K562 (cell line): Measurements from ENCODE around the gene MCM9. TPM values are rescaled to one million over a fixed set of nuclear protein-coding genes. Genes with fewer than 3 reads are reported as not detected.

Source experiments
- ATAC-seq: fragments of 200-7000 bp; cut with Tn5 transposase; 3 replicates; pipeline ENCODE4 v1.9.1; 2020; ENCODE audit warnings: moderate library complexity
- BruUV-seq: library from RNA; stranded (reverse); fragments of 400-500 nt; replicated peaks from 2 replicates; lab custom pipeline; 2021; lab: Mats Ljungman, UMichigan
- CTCF ChIA-PET: fragments of 300-600 bp; formaldehyde crosslinking; extraction: SDS; loops from one replicate; lab custom pipeline; 2021; ENCODE audit warnings: low intra/inter-chr PET ratio; lab: Yijun Ruan, JAX
- POLR2A ChIA-PET: fragments of 300-600, 350-650 bp; sonication (Branson Sonifier 250); formaldehyde crosslinking; extraction: SDS; loops from one replicate; lab custom pipeline; 2021; ENCODE audit warnings: antibody characterized with exemption, inconsistent platforms; lab: Yijun Ruan, JAX
- DNase-seq, 4 experiments: peaks; one replicate each; pipeline versions ENCODE4 v3.0.0 to v3.0.0-alpha.2; 2011 to 2018; ENCODE audit warnings: low spot score in 3 of 4, mixed read lengths in 3 of 4; ENCODE audit errors: extremely low read depth in 1 of 4
- FAIRE-seq: peaks from 2 replicates; lab custom pipeline; 2011; peaks lifted over from hg19 to GRCh38; lab: Jason Lieb, UNC
- H2AFZ ChIP-seq: 2 replicates; pipeline ENCODE4 v1.6.0; 2011; ENCODE audit warnings: low read depth, low read length, control low read depth, inconsistent platforms
- H3K27ac ChIP-seq: fragments of 200-600 bp; 3 replicates; pipeline ENCODE4 v1.8.0; 2011; ENCODE audit warnings: low read depth, mild to moderate bottlenecking, control low read depth, inconsistent platforms, low read length, moderate library complexity, mixed read lengths; ENCODE audit errors: extremely low read depth
- H3K27me3 ChIP-seq, 2 experiments: fragments of 300-600 bp in 1 of 2; 2 replicates in 1 of 2; 3 replicates in 1 of 2; pipeline versions ENCODE4 v1.6.0 to v1.8.0; 2011; ENCODE audit warnings: inconsistent platforms in 2 of 2, low read length in 2 of 2, mild to moderate bottlenecking in 1 of 2, mixed read lengths in 1 of 2, moderate library complexity in 1 of 2; ENCODE audit not compliant: control insufficient read depth in 2 of 2, insufficient read depth in 2 of 2
- H3K36me3 ChIP-seq: fragments of 300-600 bp; 3 replicates; pipeline ENCODE4 v1.8.0; 2011; ENCODE audit warnings: mild to moderate bottlenecking, low read length, inconsistent platforms; ENCODE audit not compliant: control insufficient read depth, insufficient read depth
- H3K4me1 ChIP-seq, 2 experiments: fragments of 200-600 bp in 1 of 2; replicated peaks in 1 of 2; 2 replicates in 1 of 2; 3 replicates in 1 of 2; pipeline versions ENCODE4 v1.5.1 to v1.8.0; 2011; ENCODE audit warnings: inconsistent platforms in 2 of 2, low read length in 2 of 2, mild to moderate bottlenecking in 1 of 2, mixed read lengths in 1 of 2, moderate library complexity in 1 of 2; ENCODE audit not compliant: control insufficient read depth in 2 of 2, insufficient read depth in 2 of 2
- H3K4me2 ChIP-seq: 2 replicates; pipeline ENCODE4 v1.6.1; 2011; ENCODE audit warnings: low read length, control low read depth, inconsistent platforms, mixed read lengths; ENCODE audit not compliant: insufficient read depth
- H3K4me3 ChIP-seq: fragments of 200-600 bp; sonication (generic), shearing (Covaris generic); 2 replicates; pipeline ENCODE4 v1.5.1; 2016; ENCODE audit warnings: control low read depth, inconsistent platforms
- H3K79me2 ChIP-seq: fragments of 200-600 bp; 3 replicates; pipeline ENCODE4 v1.8.0; 2011; ENCODE audit warnings: low read length, inconsistent platforms; ENCODE audit not compliant: control insufficient read depth, insufficient read depth
- H3K9ac ChIP-seq, 2 experiments: 2 replicates each; pipeline versions ENCODE4 v1.6.0 to v1.6.1; 2011; ENCODE audit warnings: low read depth in 2 of 2, low read length in 2 of 2, control low read depth in 1 of 2, inconsistent platforms in 1 of 2, mild to moderate bottlenecking in 1 of 2, mixed read lengths in 1 of 2; ENCODE audit not compliant: insufficient read depth in 1 of 2
- H3K9me1 ChIP-seq: one replicate; pipeline ENCODE4 v1.6.0; 2011; ENCODE audit warnings: inconsistent platforms, mild to moderate bottlenecking, low read length, moderate library complexity; ENCODE audit not compliant: control insufficient read depth, insufficient read depth
- H3K9me3 ChIP-seq: replicated peaks from 2 replicates; pipeline ENCODE4 v1.5.1; 2011; ENCODE audit warnings: low read depth, low read length, inconsistent platforms; ENCODE audit not compliant: control insufficient read depth, insufficient read depth
- H4K20me1 ChIP-seq: replicated peaks from 2 replicates; pipeline ENCODE4 v1.6.1; 2011; ENCODE audit warnings: low read length, inconsistent platforms, mixed read lengths; ENCODE audit not compliant: control insufficient read depth, insufficient read depth
- CGGBP1 ChIP-seq: fragments of 250-450 bp; sonication (Bioruptor Pico); IDR thresholded peaks from 2 replicates; pipeline ENCODE4 v1.9.0; 2021; ENCODE audit warnings: mild to moderate bottlenecking
- FOS ChIP-seq: IDR thresholded peaks from 3 replicates; pipeline ENCODE4 v1.6.1; 2011; ENCODE audit not compliant: insufficient read length; ENCODE audit errors: extremely low read depth
- IFI16 ChIP-seq: fragments of 250-450 bp; sonication (Bioruptor Pico); IDR thresholded peaks from 2 replicates; pipeline ENCODE4 v2.1.2; 2022; ENCODE audit warnings: mild to moderate bottlenecking, inconsistent platforms
- ILF3 ChIP-seq: fragments of 450-650 bp; IDR thresholded peaks from 2 replicates; pipeline ENCODE4 v1.6.1; 2018; ENCODE audit warnings: antibody characterized with exemption, mild to moderate bottlenecking, moderate library complexity, borderline replicate concordance
- IRF9 ChIP-seq: fragments of 450-650 bp; IDR thresholded peaks from 2 replicates; pipeline ENCODE4 v1.6.1; 2016; ENCODE audit warnings: missing biosample characterization, missing genetic modification characterization
- LEF1 ChIP-seq: fragments of 450-650 bp; IDR thresholded peaks from 2 replicates; pipeline ENCODE4 v1.6.1; 2016; ENCODE audit warnings: mild to moderate bottlenecking
- RNF219 ChIP-seq: fragments of 250-450 bp; sonication (Bioruptor Pico); IDR thresholded peaks from 2 replicates; pipeline ENCODE4 v1.5.0; 2022; ENCODE audit warnings: mild to moderate bottlenecking
- TSC22D4 ChIP-seq: fragments of 450-650 bp; IDR thresholded peaks from 2 replicates; pipeline ENCODE4 v1.6.1; 2016; ENCODE audit warnings: missing genetic modification characterization, missing biosample characterization, control low read depth
- ZFP1 ChIP-seq: fragments of 450-650 bp; formaldehyde crosslinking; IDR thresholded peaks from 2 replicates; pipeline ENCODE4 v1.4.0; 2020; ENCODE audit warnings: mild to moderate bottlenecking, mixed read lengths
- ZKSCAN1 ChIP-seq: fragments of 150-350 bp; IDR thresholded peaks from 2 replicates; pipeline ENCODE4 v1.6.1; 2016; ENCODE audit warnings: low read depth, low read length
- ZNF23 ChIP-seq: fragments of 250-450 bp; sonication (Bioruptor Pico); IDR thresholded peaks from 2 replicates; pipeline ENCODE4 v1.4.0; 2020; ENCODE audit warnings: mild to moderate bottlenecking
- ZNF347 ChIP-seq: fragments of 450-650 bp; formaldehyde crosslinking; IDR thresholded peaks from 2 replicates; pipeline ENCODE4 v1.4.0; 2020; ENCODE audit warnings: low read depth, mild to moderate bottlenecking, moderate library complexity
- WGBS: fragments of 100-300 bp; shearing (Covaris generic); methylation state at CpG from one replicate; pipeline ENCODE4 v1.1.6; 2016; ENCODE audit warnings: low coverage, mixed read lengths; ENCODE audit not compliant: insufficient coverage; ENCODE audit errors: missing lambda C conversion rate; 5-methylcytosine and 5-hydroxymethylcytosine counted together
- in situ Hi-C: fragments of 300-500 bp; cut with MboI; formaldehyde crosslinking; loops from 4 replicates; pipeline ENCODE4 v1.15.0; 2018; ENCODE audit warnings: inconsistent platforms, mixed read lengths
- intact Hi-C: fragments of 100-400 bp; cut with micrococcal nuclease; formaldehyde crosslinking; loops from 2 replicates; pipeline ENCODE4 v1.14.2; 2022
- polyA plus RNA-seq, 8 experiments: library from polyadenylated mRNA; depleted of rRNA in 4 of 8; stranded (reverse) in 5 of 8; unstranded in 3 of 8; fragments of >200 nt; fragmentation: Nextera tagmentation in 2 of 8; fragmentation: Illumina TruSeq in 1 of 8; extraction: Ambion mirVana in 2 of 8; extraction: Trizol in 1 of 8; gene quantifications; 2 replicates each; pipeline versions ENCODE4 v1.2.1 to v1.2.3, GENCODE V29; 2011 to 2014; ENCODE audit warnings: inconsistent platforms in 1 of 8, missing spikeins in 1 of 8
- total RNA-seq, 7 experiments: library from RNA; depleted of rRNA in 6 of 7; stranded (reverse); fragments of >200 nt in 6 of 7; fragmentation: Illumina TruSeq in 2 of 7; extraction: Trizol in 2 of 7; gene quantifications; 2 replicates each; pipeline versions ENCODE4 v1.2.1 to v1.2.3, GENCODE V29; 2011 to 2021; ENCODE audit warnings: low replicate concordance in 1 of 7
- TF ChIP-seq, protein P1 (sequence below): fragments of 250-450 bp; sonication (Bioruptor Pico); IDR thresholded peaks from 2 replicates; pipeline ENCODE4 v1.5.0; 2020; ENCODE audit warnings: mild to moderate bottlenecking

MCM9 gene
- total and polyA plus RNA-seq, 9 of the 15 experiments (the other 6 are each of a cell fraction or from before 2014, with no cell fraction given): 4.8 to 16.7 (median 11.6) TPM

- CTCF ChIA-PET: no interaction called here
- H3K9ac ChIP-seq: no peak overlapping the region
Observed at GRCh38 chr6:118812970-118813369, 122.0 kb downstream of the MCM9 start.

More at GRCh38 chr6:118812970-118813369, 122.0 kb downstream of the MCM9 start:
- Histone ChIP-seq H3K4me1 (peaks cover 3 to 4% of the 10 kb centered on the region in 2 experiments; a peak in 1 of 5 replicates), H3K4me2 (no peak overlapping the region), H3K27ac (no peak overlapping the region), H3K9me1 (no peaks in the 10 kb centered on the region), H3K36me3 (peaks cover 15% of the 10 kb centered on the region; the same call in 2 of the 3 replicates), H3K9me3 (no peaks in the 10 kb centered on the region)
- 87% methylated on average over 1 of the region's 1 CpG for WGBS
- no peak for ATAC-seq
- no peak for FAIRE-seq
- BruUV-seq: no TSS peak
- POLR2A ChIA-PET: interaction anchor here (1.4 kb wide), 1 partner anchor 14 kb away, joined by 3 read pairs; no protein-coding TSS in a partner anchor
- in situ Hi-C loops: no loop called here
- intact Hi-C loops: no loop called here
- TF ChIP-seq LEF1 (no peak), IRF9 (tag) (no peak), IFI16 (CRISPR knock-in tag) (no peak), ZNF23 (no peak), ILF3 (no peak), RNF219 (no peak), ZFP1 (no peak), ZNF347 (CRISPR knock-in tag) (no peak), FOS (no peak), TSC22D4 (tag) (no peak), ZKSCAN1 (no peak), CGGBP1 (CRISPR knock-in tag) (no peak)
- TF ChIP-seq, protein P1, sequence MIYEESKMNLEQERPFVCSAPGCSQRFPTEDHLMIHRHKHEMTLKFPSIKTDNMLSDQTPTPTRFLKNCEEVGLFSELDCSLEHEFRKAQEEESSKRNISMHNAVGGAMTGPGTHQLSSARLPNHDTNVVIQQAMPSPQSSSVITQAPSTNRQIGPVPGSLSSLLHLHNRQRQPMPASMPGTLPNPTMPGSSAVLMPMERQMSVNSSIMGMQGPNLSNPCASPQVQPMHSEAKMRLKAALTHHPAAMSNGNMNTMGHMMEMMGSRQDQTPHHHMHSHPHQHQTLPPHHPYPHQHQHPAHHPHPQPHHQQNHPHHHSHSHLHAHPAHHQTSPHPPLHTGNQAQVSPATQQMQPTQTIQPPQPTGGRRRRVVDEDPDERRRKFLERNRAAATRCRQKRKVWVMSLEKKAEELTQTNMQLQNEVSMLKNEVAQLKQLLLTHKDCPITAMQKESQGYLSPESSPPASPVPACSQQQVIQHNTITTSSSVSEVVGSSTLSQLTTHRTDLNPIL (CRISPR knock-in tag): no peak
- TF ChIP-seq, all 486 proteins: peak for 0
- no peaks in the 10 kb centered on the region for H3K79me2 ChIP-seq
- no peaks in the 10 kb centered on the region for H4K20me1 ChIP-seq
- H2AFZ ChIP-seq: no peak overlapping the region
- no peak for DNase-seq
- H3K27me3 ChIP-seq: no peaks in the 10 kb centered on the region
- H3K4me3 ChIP-seq: no peak overlapping the region
